ENCODE results near the gene DHX29.

DNA sequence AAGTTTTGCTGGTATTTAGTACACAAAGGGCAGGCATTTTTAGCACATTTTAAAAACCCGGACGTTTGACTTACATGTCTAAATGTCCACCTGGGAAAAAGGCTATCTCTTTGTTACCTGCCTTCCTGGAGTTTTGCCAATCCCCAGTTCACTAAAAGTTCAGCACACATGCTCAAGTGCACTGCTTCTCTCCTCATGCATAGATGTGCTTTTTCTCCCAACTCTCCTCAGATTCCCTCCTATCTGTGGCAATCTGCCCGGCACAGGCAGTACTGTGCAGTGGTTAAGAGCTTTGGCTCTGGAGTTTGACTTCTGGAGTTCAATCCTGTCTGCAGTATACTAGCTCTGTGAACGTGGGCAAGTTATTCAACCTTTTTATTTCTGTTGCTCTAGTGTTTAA, 65.7 kb downstream of the DHX29 start:
- TF ChIP-seq, protein P1, sequence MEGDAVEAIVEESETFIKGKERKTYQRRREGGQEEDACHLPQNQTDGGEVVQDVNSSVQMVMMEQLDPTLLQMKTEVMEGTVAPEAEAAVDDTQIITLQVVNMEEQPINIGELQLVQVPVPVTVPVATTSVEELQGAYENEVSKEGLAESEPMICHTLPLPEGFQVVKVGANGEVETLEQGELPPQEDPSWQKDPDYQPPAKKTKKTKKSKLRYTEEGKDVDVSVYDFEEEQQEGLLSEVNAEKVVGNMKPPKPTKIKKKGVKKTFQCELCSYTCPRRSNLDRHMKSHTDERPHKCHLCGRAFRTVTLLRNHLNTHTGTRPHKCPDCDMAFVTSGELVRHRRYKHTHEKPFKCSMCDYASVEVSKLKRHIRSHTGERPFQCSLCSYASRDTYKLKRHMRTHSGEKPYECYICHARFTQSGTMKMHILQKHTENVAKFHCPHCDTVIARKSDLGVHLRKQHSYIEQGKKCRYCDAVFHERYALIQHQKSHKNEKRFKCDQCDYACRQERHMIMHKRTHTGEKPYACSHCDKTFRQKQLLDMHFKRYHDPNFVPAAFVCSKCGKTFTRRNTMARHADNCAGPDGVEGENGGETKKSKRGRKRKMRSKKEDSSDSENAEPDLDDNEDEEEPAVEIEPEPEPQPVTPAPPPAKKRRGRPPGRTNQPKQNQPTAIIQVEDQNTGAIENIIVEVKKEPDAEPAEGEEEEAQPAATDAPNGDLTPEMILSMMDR (tag by site-specific recombination; IDR thresholded peaks at IDR 0.05) = no peak
- TF ChIP-seq ZNF292 (tag by site-specific recombination; IDR thresholded peaks at IDR 0.05; ENCODE audit: borderline replicate concordance, low read depth) (no peak), ZFP69B (tag by site-specific recombination; IDR thresholded peaks at IDR 0.05) (no peak), ZNF423 (tag by site-specific recombination; IDR thresholded peaks at IDR 0.05) (no peak), ZBTB17 (tag by site-specific recombination; IDR thresholded peaks at IDR 0.05) (no peak)

All from HEK293 (cell line).